Nephron progenitor cell (in vitro differentiated cells): ENCODE measurements around the gene MLH3.

Experiments
- DNase-seq: peaks from one replicate; pipeline ENCODE4 v3.0.0; 2021
- H3K27ac Mint-ChIP-seq: 2 replicates; pipeline ENCODE4 v1.8.0; 2021; ENCODE audit warnings: mild to moderate bottlenecking, moderate library complexity, mixed read lengths
- H3K27me3 Mint-ChIP-seq: 2 replicates; pipeline ENCODE4 v1.8.0; 2021; ENCODE audit warnings: mild to moderate bottlenecking, low read depth, mixed read lengths; ENCODE audit not compliant: poor library complexity
- H3K36me3 Mint-ChIP-seq: 2 replicates; pipeline ENCODE4 v1.8.0; 2021; ENCODE audit warnings: low read depth, mixed read lengths
- H3K4me1 Mint-ChIP-seq: 2 replicates; pipeline ENCODE4 v1.8.0; 2021; ENCODE audit warnings: mixed read lengths
- H3K4me3 Mint-ChIP-seq: 2 replicates; pipeline ENCODE4 v1.8.0; 2021; ENCODE audit warnings: mild to moderate bottlenecking, moderate library complexity, mixed read lengths
- H3K9me3 Mint-ChIP-seq: 2 replicates; pipeline ENCODE4 v1.8.0; 2021; ENCODE audit warnings: mild to moderate bottlenecking, moderate library complexity, mixed read lengths
- CTCF ChIP-seq: fragments of 200-600 bp; sonication (generic); IDR thresholded peaks from 2 replicates; pipeline ENCODE4 v1.5.0; 2021; ENCODE audit warnings: antibody characterized with exemption

MLH3 gene

GRCh38 chr14:75023108-75023507, 28.2 kb downstream of the MLH3 start:
- Mint-ChIP-seq H3K4me1 (no peaks in the 10 kb centered on the region), H3K27ac (no peak overlapping the region), H3K27me3 (no peaks in the 10 kb centered on the region), H3K4me3 (no peak overlapping the region), H3K36me3 (peaks cover 50% of the 10 kb centered on the region), H3K9me3 (no peaks in the 10 kb centered on the region)
- DNase-seq, result no peak
- TF ChIP-seq CTCF, result no peak

- Mint-ChIP-seq H3K9me3 (no peaks in the 10 kb centered on the region), H3K4me1 (no peaks in the 10 kb centered on the region), H3K27me3 (no peaks in the 10 kb centered on the region), H3K36me3 (peaks cover 50% of the 10 kb centered on the region), H3K4me3 (no peak overlapping the region), H3K27ac (no peak overlapping the region)
- TF ChIP-seq CTCF, result peak; percentile 42
- DNase-seq, result peak; percentile 9
Measured at GRCh38 chr14:75022655-75023054, 28.6 kb downstream of the MLH3 start.

- H3K27me3 Mint-ChIP-seq, result no peaks in the 10 kb centered on the region
- H3K4me3 Mint-ChIP-seq, result no peak overlapping the region
- H3K36me3 Mint-ChIP-seq, result peaks cover 77% of the 10 kb centered on the region
- peaks cover 8% of the 10 kb centered on the region for H3K4me1 Mint-ChIP-seq
- H3K9me3 Mint-ChIP-seq, result no peaks in the 10 kb centered on the region
- no peak for TF ChIP-seq CTCF
- H3K27ac Mint-ChIP-seq, result no peak overlapping the region
- DNase-seq, result no peak
Measured at GRCh38 chr14:75018694-75019093, 32.6 kb downstream of the MLH3 start.

GRCh38 chr14:75016815-75017214, 34.5 kb downstream of the MLH3 start:
- no peak for DNase-seq
- peaks cover 69% of the 10 kb centered on the region for H3K36me3 Mint-ChIP-seq
- no peak overlapping the region for H3K4me3 Mint-ChIP-seq
- peaks cover 8% of the 10 kb centered on the region for H3K4me1 Mint-ChIP-seq
- TF ChIP-seq CTCF, result no peak
- H3K27ac Mint-ChIP-seq, result no peak overlapping the region
- H3K9me3 Mint-ChIP-seq, result no peaks in the 10 kb centered on the region
- H3K27me3 Mint-ChIP-seq, result no peaks in the 10 kb centered on the region

- Mint-ChIP-seq H3K9me3 (no peaks in the 10 kb centered on the region), H3K27me3 (no peaks in the 10 kb centered on the region), H3K4me1 (peaks cover 8% of the 10 kb centered on the region), H3K27ac (no peak overlapping the region), H3K4me3 (no peak overlapping the region), H3K36me3 (peaks cover 65% of the 10 kb centered on the region)
- no peak for TF ChIP-seq CTCF
- DNase-seq, result no peak
Measured at GRCh38 chr14:75015496-75015895, 35.8 kb downstream of the MLH3 start.

GRCh38 chr14:75013290-75013689, 38.0 kb downstream of the MLH3 start:
- no peak for DNase-seq
- Mint-ChIP-seq H3K4me1 (peaks cover 8% of the 10 kb centered on the region), H3K27ac (peak overlapping the region; percentile 4), H3K27me3 (no peaks in the 10 kb centered on the region), H3K9me3 (no peaks in the 10 kb centered on the region), H3K36me3 (peaks cover 62% of the 10 kb centered on the region), H3K4me3 (no peak overlapping the region)
- no peak for TF ChIP-seq CTCF
